Measurements from ENCODE around the gene BRPF1.

GRCh38 chr3:9783954-9784353 lies 52.4 kb downstream of the BRPF1 start:
- TF ChIP-seq CTCF (IDR thresholded peaks at IDR 0.05 in 2 of 3, conservative IDR thresholded peaks at IDR 0.05 in 1 of 3; ENCODE audit: borderline replicate concordance in 1 of 3, insufficient read depth in 1 of 3, low read depth in 2 of 3, low read length in 2 of 3) (no peak), POLR2A (IDR thresholded peaks at IDR 0.05; ENCODE audit: borderline replicate concordance, extremely low read depth, insufficient read depth, insufficient read length) (no peak), CEBPB (IDR thresholded peaks at IDR 0.05; ENCODE audit: low read depth) (no peak), SIN3A (IDR thresholded peaks at IDR 0.05; ENCODE audit: low read depth) (no peak)
